ENCODE measurements around the gene CDK7. TPM values are rescaled to one million over a fixed set of nuclear protein-coding genes. Genes with fewer than 3 reads are reported as not detected.

The CDK7 gene
- total RNA-seq, 1 donor from 2014 or later, result 35.4 TPM

DNA sequence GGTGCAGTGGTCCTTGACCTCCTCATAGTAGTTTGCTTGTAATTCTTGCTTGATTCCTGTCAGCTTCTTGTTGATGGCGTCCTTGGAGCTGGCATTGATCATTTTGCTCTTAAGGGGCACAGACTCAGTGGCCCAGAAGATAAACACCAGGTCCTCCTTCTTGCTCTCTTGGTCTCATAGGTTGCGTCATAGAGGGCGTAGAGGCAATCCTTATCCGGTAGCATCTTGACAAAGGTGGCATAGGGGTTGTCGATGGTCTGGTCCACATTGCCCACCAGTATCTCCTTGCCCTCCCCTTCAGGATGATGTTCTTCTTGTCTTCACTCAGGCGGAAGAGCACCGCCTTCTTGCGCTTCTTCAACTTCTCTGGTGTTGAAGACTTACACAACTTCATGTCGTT lies 78.7 kb downstream of the CDK7 start:
- TF ChIP-seq, protein P1, sequence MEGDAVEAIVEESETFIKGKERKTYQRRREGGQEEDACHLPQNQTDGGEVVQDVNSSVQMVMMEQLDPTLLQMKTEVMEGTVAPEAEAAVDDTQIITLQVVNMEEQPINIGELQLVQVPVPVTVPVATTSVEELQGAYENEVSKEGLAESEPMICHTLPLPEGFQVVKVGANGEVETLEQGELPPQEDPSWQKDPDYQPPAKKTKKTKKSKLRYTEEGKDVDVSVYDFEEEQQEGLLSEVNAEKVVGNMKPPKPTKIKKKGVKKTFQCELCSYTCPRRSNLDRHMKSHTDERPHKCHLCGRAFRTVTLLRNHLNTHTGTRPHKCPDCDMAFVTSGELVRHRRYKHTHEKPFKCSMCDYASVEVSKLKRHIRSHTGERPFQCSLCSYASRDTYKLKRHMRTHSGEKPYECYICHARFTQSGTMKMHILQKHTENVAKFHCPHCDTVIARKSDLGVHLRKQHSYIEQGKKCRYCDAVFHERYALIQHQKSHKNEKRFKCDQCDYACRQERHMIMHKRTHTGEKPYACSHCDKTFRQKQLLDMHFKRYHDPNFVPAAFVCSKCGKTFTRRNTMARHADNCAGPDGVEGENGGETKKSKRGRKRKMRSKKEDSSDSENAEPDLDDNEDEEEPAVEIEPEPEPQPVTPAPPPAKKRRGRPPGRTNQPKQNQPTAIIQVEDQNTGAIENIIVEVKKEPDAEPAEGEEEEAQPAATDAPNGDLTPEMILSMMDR (IDR thresholded peaks at IDR 0.05), result no peak
- no peak overlapping the region for H3K27ac Mint-ChIP-seq (ENCODE audit: unreplicated experiment)
- H3K36me3 Mint-ChIP-seq (ENCODE audit: unreplicated experiment), result no peaks in the 10 kb centered on the region
- no peaks in the 10 kb centered on the region for H3K4me1 Mint-ChIP-seq (ENCODE audit: unreplicated experiment)
- no peak for DNase-seq (ENCODE audit: extremely low spot score, unreplicated experiment)
- H3K9me3 Mint-ChIP-seq (ENCODE audit: unreplicated experiment), result no peaks in the 10 kb centered on the region
- no peak overlapping the region for H3K4me3 Mint-ChIP-seq (ENCODE audit: unreplicated experiment)
- H3K27me3 Mint-ChIP-seq (ENCODE audit: unreplicated experiment), result no peaks in the 10 kb centered on the region

DNA sequence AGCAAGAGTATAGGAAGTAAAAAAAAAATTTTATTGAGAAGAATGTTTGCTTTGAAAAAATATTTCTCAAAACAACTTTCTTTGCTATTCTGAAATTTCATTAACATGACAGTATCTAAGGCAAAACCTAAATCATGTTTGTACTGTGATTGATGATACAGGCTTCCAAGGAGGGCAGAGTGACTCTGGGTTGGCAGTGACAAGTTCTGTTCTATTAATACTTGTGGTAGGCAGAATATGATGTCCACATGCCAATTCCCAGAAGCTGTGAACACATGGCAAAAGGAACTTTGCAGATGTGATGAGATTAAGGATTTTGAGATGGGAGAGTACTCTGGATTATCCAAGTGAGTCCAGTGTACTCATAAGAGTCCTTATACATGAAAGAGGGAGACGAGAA lies 81.3 kb downstream of the CDK7 start:
- Mint-ChIP-seq H3K4me3 (ENCODE audit: unreplicated experiment) (no peak overlapping the region), H3K4me1 (ENCODE audit: unreplicated experiment) (no peaks in the 10 kb centered on the region), H3K9me3 (ENCODE audit: unreplicated experiment) (no peaks in the 10 kb centered on the region), H3K27ac (ENCODE audit: unreplicated experiment) (no peak overlapping the region), H3K27me3 (ENCODE audit: unreplicated experiment) (no peaks in the 10 kb centered on the region), H3K36me3 (ENCODE audit: unreplicated experiment) (no peaks in the 10 kb centered on the region)
- TF ChIP-seq, protein P1 (IDR thresholded peaks at IDR 0.05), result no peak
- DNase-seq (ENCODE audit: extremely low spot score, unreplicated experiment), result no peak

- Mint-ChIP-seq H3K36me3 (ENCODE audit: unreplicated experiment) (no peaks in the 10 kb centered on the region), H3K9me3 (ENCODE audit: unreplicated experiment) (no peaks in the 10 kb centered on the region), H3K4me3 (ENCODE audit: unreplicated experiment) (no peak overlapping the region), H3K4me1 (ENCODE audit: unreplicated experiment) (no peaks in the 10 kb centered on the region), H3K27me3 (ENCODE audit: unreplicated experiment) (no peaks in the 10 kb centered on the region), H3K27ac (ENCODE audit: unreplicated experiment) (no peak overlapping the region)
- no peak for DNase-seq (ENCODE audit: extremely low spot score, unreplicated experiment)
- TF ChIP-seq, protein P1 (IDR thresholded peaks at IDR 0.05), result no peak
Measured at GRCh38 chr5:69317391-69317790, 82.7 kb downstream of the CDK7 start.

GRCh38 chr5:69326365-69326764 lies 91.7 kb downstream of the CDK7 start:
- TF ChIP-seq, protein P1 (IDR thresholded peaks at IDR 0.05), result no peak
- Mint-ChIP-seq H3K27me3 (ENCODE audit: unreplicated experiment) (no peaks in the 10 kb centered on the region), H3K36me3 (ENCODE audit: unreplicated experiment) (no peaks in the 10 kb centered on the region), H3K4me3 (ENCODE audit: unreplicated experiment) (no peak overlapping the region), H3K9me3 (ENCODE audit: unreplicated experiment) (no peaks in the 10 kb centered on the region), H3K4me1 (ENCODE audit: unreplicated experiment) (no peaks in the 10 kb centered on the region), H3K27ac (ENCODE audit: unreplicated experiment) (no peak overlapping the region)
- DNase-seq (ENCODE audit: extremely low spot score, unreplicated experiment), result no peak

Other genes with a start within 250 kb of the CDK7 start
- gene SLC30A5, start 140.9 kb upstream of the CDK7 start, total RNA-seq, result 57.6 and 76.4 TPM in 2 replicates
- gene CCNB1, start 67.7 kb upstream of the CDK7 start, total RNA-seq, result 38.5 and 39.3 TPM in 2 replicates
- gene CENPH, start 45.3 kb upstream of the CDK7 start, total RNA-seq, result 5.3 and 7.7 TPM in 2 replicates
- 2.4 and 2.6 TPM in 2 replicates for gene CCDC125, start 97.9 kb downstream of the CDK7 start, total RNA-seq
- gene AK6, start 134.6 kb downstream of the CDK7 start, total RNA-seq, result 29.6 and 31.0 TPM in 2 replicates
- 66.9 and 69.3 TPM in 2 replicates for gene TAF9, start 134.6 kb downstream of the CDK7 start, total RNA-seq
- gene RAD17, start 134.9 kb downstream of the CDK7 start, total RNA-seq, result 30.1 and 30.6 TPM in 2 replicates
- gene MARVELD2, start 180.2 kb downstream of the CDK7 start, total RNA-seq, result 0.38 and 0.71 TPM in 2 replicates

Data from osteocyte (in vitro differentiated cells).